CD4-positive, alpha-beta T cell (primary cell): Measurements from ENCODE around the gene RLBP1. TPM values are rescaled to one million over a fixed set of nuclear protein-coding genes. Genes with fewer than 3 reads are reported as not detected.

Experiments
- ATAC-seq: fragments of 200-7000 bp; cut with Tn5 transposase; one replicate; pipeline ENCODE4 v1.10.0; 2022; ENCODE audit warnings: mild to moderate bottlenecking; ENCODE audit not compliant: poor library complexity
- CTCF ChIA-PET: fragments of 350-600 bp; sonication (Branson Sonifier 250); formaldehyde crosslinking; loops from one replicate; lab custom pipeline; 2021; ENCODE audit warnings: antibody characterized with exemption, inconsistent platforms; lab: Charles Lee
- POLR2A ChIA-PET: fragments of 350-600 bp; sonication (Branson Sonifier 250); formaldehyde crosslinking; loops from one replicate; lab custom pipeline; 2021; ENCODE audit warnings: antibody characterized with exemption, inconsistent platforms; lab: Charles Lee
- DNase-seq, 14 experiments: peaks; one replicate each; pipeline ENCODE4 v3.0.0-alpha.2; 2013 to 2020; ENCODE audit warnings: mixed read lengths in 2 of 14
- H3K27ac ChIP-seq, 2 donors: one replicate each; pipeline versions ENCODE4 v1.5.1 to v1.7.0; 2013; ENCODE audit warnings: low read length in 2 of 2, low read depth in 1 of 2, mild to moderate bottlenecking in 1 of 2
- H3K27me3 ChIP-seq, 2 experiments: 1 replicate in 1 of 2; 2 replicates in 1 of 2; pipeline versions ENCODE4 v1.6.1 to v1.7.0; 2013; ENCODE audit warnings: low read length in 2 of 2, control low read depth in 1 of 2, mild to moderate bottlenecking in 1 of 2, moderate library complexity in 1 of 2; ENCODE audit not compliant: insufficient read depth in 2 of 2, control insufficient read depth in 1 of 2
- H3K36me3 ChIP-seq: one replicate; pipeline ENCODE4 v1.6.1; 2013; ENCODE audit warnings: low read length, control low read depth; ENCODE audit not compliant: insufficient read depth
- H3K4me1 ChIP-seq: one replicate; pipeline ENCODE4 v1.6.1; 2013; ENCODE audit warnings: low read length, control low read depth; ENCODE audit not compliant: insufficient read depth
- H3K4me3 ChIP-seq: one replicate; pipeline ENCODE4 v1.5.1; 2013; ENCODE audit warnings: mild to moderate bottlenecking, low read length, moderate library complexity
- H3K9me3 ChIP-seq, 2 experiments: 1 replicate in 1 of 2; 2 replicates in 1 of 2; pipeline versions ENCODE4 v1.6.1 to v1.7.0; 2013; ENCODE audit warnings: low read length in 2 of 2, mild to moderate bottlenecking in 2 of 2, control low read depth in 1 of 2, moderate library complexity in 1 of 2; ENCODE audit not compliant: control insufficient read depth in 1 of 2, insufficient read depth in 1 of 2
- H3K27ac Mint-ChIP-seq: one replicate; pipeline ENCODE4 v1.8.0; 2020; ENCODE audit warnings: mixed read lengths
- H3K27me3 Mint-ChIP-seq: one replicate; pipeline ENCODE4 v1.8.0; 2021; ENCODE audit warnings: mixed read lengths
- H3K36me3 Mint-ChIP-seq: one replicate; pipeline ENCODE4 v1.8.0; 2021; ENCODE audit warnings: low read depth, mixed read lengths
- H3K4me1 Mint-ChIP-seq: one replicate; pipeline ENCODE4 v1.8.0; 2021; ENCODE audit warnings: low read depth, mixed read lengths
- H3K4me3 Mint-ChIP-seq: one replicate; pipeline ENCODE4 v1.8.0; 2020; ENCODE audit warnings: mild to moderate bottlenecking, mixed read lengths
- H3K9me3 Mint-ChIP-seq: one replicate; pipeline ENCODE4 v1.8.0; 2020; ENCODE audit warnings: mixed read lengths
- intact Hi-C, 2 experiments: fragments of 100-400 bp; cut with DNase I in 1 of 2; cut with micrococcal nuclease in 1 of 2; formaldehyde crosslinking; loops; one replicate each; pipeline versions ENCODE4 v1.15.1 to v1.9.0; 2023 to 2025; cut with DNase I, micrococcal nuclease
- total RNA-seq, 174 experiments: library from RNA in 2 of 174; stranded (reverse) in 2 of 174; gene quantifications; one replicate each; pipeline ENCODE4 v1.2.3 and lab custom pipeline; 2021 to 2026
- TF ChIP-seq, protein P1 (sequence below): fragments of 200-600 bp; IDR thresholded peaks from one replicate; pipeline ENCODE4 v1.8.0; 2022; ENCODE audit warnings: antibody characterized with exemption, mild to moderate bottlenecking

RLBP1 gene
- total RNA-seq, 2 experiments from 2014 or later: not detected

DNA sequence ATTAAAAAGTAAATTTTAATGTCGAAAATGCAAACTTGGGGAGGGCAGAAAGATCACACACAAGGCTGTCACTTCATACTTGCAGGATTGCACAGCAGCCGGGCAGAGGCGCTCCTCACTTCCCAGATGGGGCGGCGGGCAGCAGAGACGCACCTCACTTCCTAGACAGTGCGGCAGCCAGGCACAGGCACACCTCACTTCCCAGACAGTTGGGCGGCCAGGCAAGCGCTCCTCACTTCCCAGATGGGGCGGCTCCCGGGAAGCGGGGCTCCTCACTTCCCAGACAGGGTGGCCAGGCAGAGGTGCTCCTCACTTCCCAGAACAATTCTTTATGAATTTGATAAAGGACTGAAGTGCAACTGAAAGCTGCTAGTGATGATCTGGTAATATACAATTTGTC, 21.2 kb downstream of the RLBP1 start:
- Mint-ChIP-seq H3K27ac (no peak overlapping the region), H3K4me3 (no peak overlapping the region), H3K9me3 (no peaks in the 10 kb centered on the region), H3K36me3 (peaks cover 54% of the 10 kb centered on the region), H3K4me1 (peaks cover 18% of the 10 kb centered on the region), H3K27me3 (no peaks in the 10 kb centered on the region)
- Histone ChIP-seq H3K36me3 (peaks cover 33% of the 10 kb centered on the region), H3K9me3 (no peaks in the 10 kb centered on the region), H3K4me1 (peaks cover 19% of the 10 kb centered on the region), H3K4me3 (no peak overlapping the region), H3K27me3 (no peaks in the 10 kb centered on the region), H3K27ac (no peak overlapping the region)
- CTCF ChIA-PET: no interaction called here
- POLR2A ChIA-PET: interaction anchor here (0.9 kb wide), 1 partner anchor 112 kb away, joined by 3 read pairs; the partner anchor contains the start of gene ABHD2
- ATAC-seq (no peak), DNase-seq (no peak)
- TF ChIP-seq, protein P1, sequence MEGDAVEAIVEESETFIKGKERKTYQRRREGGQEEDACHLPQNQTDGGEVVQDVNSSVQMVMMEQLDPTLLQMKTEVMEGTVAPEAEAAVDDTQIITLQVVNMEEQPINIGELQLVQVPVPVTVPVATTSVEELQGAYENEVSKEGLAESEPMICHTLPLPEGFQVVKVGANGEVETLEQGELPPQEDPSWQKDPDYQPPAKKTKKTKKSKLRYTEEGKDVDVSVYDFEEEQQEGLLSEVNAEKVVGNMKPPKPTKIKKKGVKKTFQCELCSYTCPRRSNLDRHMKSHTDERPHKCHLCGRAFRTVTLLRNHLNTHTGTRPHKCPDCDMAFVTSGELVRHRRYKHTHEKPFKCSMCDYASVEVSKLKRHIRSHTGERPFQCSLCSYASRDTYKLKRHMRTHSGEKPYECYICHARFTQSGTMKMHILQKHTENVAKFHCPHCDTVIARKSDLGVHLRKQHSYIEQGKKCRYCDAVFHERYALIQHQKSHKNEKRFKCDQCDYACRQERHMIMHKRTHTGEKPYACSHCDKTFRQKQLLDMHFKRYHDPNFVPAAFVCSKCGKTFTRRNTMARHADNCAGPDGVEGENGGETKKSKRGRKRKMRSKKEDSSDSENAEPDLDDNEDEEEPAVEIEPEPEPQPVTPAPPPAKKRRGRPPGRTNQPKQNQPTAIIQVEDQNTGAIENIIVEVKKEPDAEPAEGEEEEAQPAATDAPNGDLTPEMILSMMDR: no peak
- intact Hi-C loops: no loop called here

GRCh38 chr15:89199746-89200145, 21.6 kb downstream of the RLBP1 start:
- H3K36me3 Mint-ChIP-seq: peaks cover 58% of the 10 kb centered on the region
- CTCF ChIA-PET: no interaction called here
- H3K27ac Mint-ChIP-seq: no peak overlapping the region

DNA sequence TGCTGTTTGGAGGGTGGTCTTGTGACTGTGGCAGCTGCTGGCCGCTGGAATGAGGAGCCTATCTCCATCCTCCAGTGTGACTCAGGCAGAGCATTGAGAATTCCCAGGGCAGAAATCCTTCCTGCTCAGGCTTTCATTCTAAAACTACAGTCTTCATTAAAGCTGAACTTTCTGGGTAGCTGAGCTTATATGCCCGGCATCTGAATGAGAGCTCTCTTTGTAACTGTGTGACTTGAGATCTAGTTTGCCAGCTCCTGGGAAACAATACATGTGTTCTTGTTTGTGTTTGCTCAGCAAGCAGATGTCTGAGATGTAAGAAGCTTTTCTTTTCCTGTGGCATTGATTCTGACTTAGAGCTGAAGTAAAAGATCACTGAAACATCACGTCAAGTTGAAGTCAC, 22.4 kb downstream of the RLBP1 start:
- TF ChIP-seq, protein P1: no peak
- intact Hi-C loops: no loop called here
- H3K36me3 Mint-ChIP-seq: peaks cover 66% of the 10 kb centered on the region
- Histone ChIP-seq H3K27me3 (no peaks in the 10 kb centered on the region), H3K36me3 (peaks cover 45% of the 10 kb centered on the region), H3K9me3 (no peaks in the 10 kb centered on the region), H3K27ac (no peak overlapping the region), H3K4me3 (no peak overlapping the region), H3K4me1 (peaks cover 8% of the 10 kb centered on the region)
- no peaks in the 10 kb centered on the region for H3K27me3 Mint-ChIP-seq
- H3K9me3 Mint-ChIP-seq: no peaks in the 10 kb centered on the region
- no peak for DNase-seq
- H3K4me1 Mint-ChIP-seq: peaks cover 8% of the 10 kb centered on the region
- no peak for ATAC-seq
- H3K4me3 Mint-ChIP-seq: no peak overlapping the region
- ChIA-PET CTCF (interaction anchor here (2.1 kb wide), 1 partner anchor 8 kb away, joined by 7 read pairs; no protein-coding TSS in a partner anchor), POLR2A (no interaction called here)
- no peak overlapping the region for H3K27ac Mint-ChIP-seq

More at GRCh38 chr15:89199746-89200145, 21.6 kb downstream of the RLBP1 start:
- peaks cover 37% of the 10 kb centered on the region for H3K36me3 ChIP-seq
- H3K4me3 ChIP-seq: no peak overlapping the region
- intact Hi-C loops: no loop called here
- Mint-ChIP-seq H3K4me3 (no peak overlapping the region), H3K27me3 (no peaks in the 10 kb centered on the region), H3K9me3 (no peaks in the 10 kb centered on the region), H3K4me1 (peaks cover 15% of the 10 kb centered on the region)
- H3K27me3 ChIP-seq: no peaks in the 10 kb centered on the region
- DNase-seq (no peak), ATAC-seq (no peak)
- TF ChIP-seq, protein P1: no peak
- H3K27ac ChIP-seq: no peak overlapping the region
- H3K4me1 ChIP-seq: peaks cover 15% of the 10 kb centered on the region
- POLR2A ChIA-PET: interaction anchor here (0.9 kb wide), 1 partner anchor 111 kb away, joined by 3 read pairs; the partner anchor contains the start of gene ABHD2
- H3K9me3 ChIP-seq: no peaks in the 10 kb centered on the region
